GM19467 (cell line): Measurements from ENCODE around the gene SLC45A1.
"Not testable (repeated sequence)": the region's sequence is repeated elsewhere in the genome, so short reads cannot be mapped to it uniquely, and the experiment has no call there.

Experiments
- ATAC-seq: cut with Tn5 transposase; IDR thresholded peaks from one replicate; pipeline ENCODE4 v1.9.1; 2021; ENCODE audit warnings: mild to moderate bottlenecking, moderate library complexity; ENCODE audit not compliant: unreplicated experiment

Gene SLC45A1

GRCh38 chr1:8317647-8318381, at the start of gene SLC45A1:
Gene SLC45A1, plus strand, starts transcription at chr1:8318114. Its CDS starts 6,216 bp downstream, at chr1:8324330.
- ATAC-seq: no peak

GRCh38 chr1:8273036-8273435, 44.9 kb upstream of the SLC45A1 start:
- ATAC-seq: no peak

GRCh38 chr1:8274352-8274751, 43.6 kb upstream of the SLC45A1 start:
- ATAC-seq: no peak

- no peak for ATAC-seq
Measured at GRCh38 chr1:8276173-8276914, 41.6 kb upstream of the SLC45A1 start.

GRCh38 chr1:8276932-8277331, 41.0 kb upstream of the SLC45A1 start:
- no peak for ATAC-seq

GRCh38 chr1:8278677-8279076, 39.2 kb upstream of the SLC45A1 start:
- not testable (repeated sequence) for ATAC-seq

GRCh38 chr1:8281843-8282509, 35.9 kb upstream of the SLC45A1 start:
- no peak for ATAC-seq

GRCh38 chr1:8283058-8283884, 34.6 kb upstream of the SLC45A1 start:
- ATAC-seq: peak; percentile 91

- ATAC-seq: no peak
Measured at GRCh38 chr1:8284127-8284526, 33.8 kb upstream of the SLC45A1 start.

GRCh38 chr1:8285103-8285502, 32.8 kb upstream of the SLC45A1 start:
- no peak for ATAC-seq

- no peak for ATAC-seq
Measured at GRCh38 chr1:8285965-8286364, 31.9 kb upstream of the SLC45A1 start.

GRCh38 chr1:8293118-8293517, 24.8 kb upstream of the SLC45A1 start:
- no peak for ATAC-seq

GRCh38 chr1:8293641-8294169, 24.2 kb upstream of the SLC45A1 start:
- ATAC-seq: no peak

- no peak for ATAC-seq
Measured at GRCh38 chr1:8294170-8294697, 23.7 kb upstream of the SLC45A1 start.

GRCh38 chr1:8297245-8297644, 20.7 kb upstream of the SLC45A1 start:
- ATAC-seq: no peak

- ATAC-seq: no peak
Measured at GRCh38 chr1:8299963-8300362, 18.0 kb upstream of the SLC45A1 start.

- ATAC-seq: no peak
Measured at GRCh38 chr1:8302081-8302956, 15.6 kb upstream of the SLC45A1 start.

- no peak for ATAC-seq
Measured at GRCh38 chr1:8303141-8303540, 14.8 kb upstream of the SLC45A1 start.

- ATAC-seq: no peak
Measured at GRCh38 chr1:8303876-8304275, 14.0 kb upstream of the SLC45A1 start.
